HCT116 (cell line): ENCODE measurements around the gene TMC3.

Experiments used
- EZH2 ChIP-seq: fragments of 200-600 bp; sonication (generic); IDR thresholded peaks from 2 replicates; pipeline ENCODE4 v1.6.1; 2017; ENCODE audit warnings: antibody characterized with exemption, mixed run types
- TF ChIP-seq, protein P1 (sequence below): IDR thresholded peaks from 2 replicates; pipeline ENCODE4 v1.6.1; 2012
- TF ChIP-seq, protein P2 (sequence below), 3 experiments: fragments of 200-600 bp in 1 of 3; sonication (generic) in 1 of 3; IDR thresholded peaks in 2 of 3; conservative IDR thresholded peaks in 1 of 3; 2 replicates each; pipeline ENCODE4 v1.5.1; 2012 to 2017; ENCODE audit warnings: low read depth in 2 of 3, low read length in 2 of 3, antibody characterized with exemption in 1 of 3, borderline replicate concordance in 1 of 3, control low read depth in 1 of 3, mild to moderate bottlenecking in 1 of 3, mixed read lengths in 1 of 3, mixed run types in 1 of 3, moderate library complexity in 1 of 3; ENCODE audit not compliant: insufficient read depth in 1 of 3
- TF ChIP-seq, protein P3 (sequence below): IDR thresholded peaks from 2 replicates; pipeline ENCODE4 v1.6.1; 2011; ENCODE audit warnings: mild to moderate bottlenecking, low read length, moderate library complexity; ENCODE audit not compliant: insufficient replicate concordance; ENCODE audit errors: extremely low read depth
- TF ChIP-seq, protein P4 (sequence below): IDR thresholded peaks from 2 replicates; pipeline ENCODE4 v1.6.1; 2012

DNA sequence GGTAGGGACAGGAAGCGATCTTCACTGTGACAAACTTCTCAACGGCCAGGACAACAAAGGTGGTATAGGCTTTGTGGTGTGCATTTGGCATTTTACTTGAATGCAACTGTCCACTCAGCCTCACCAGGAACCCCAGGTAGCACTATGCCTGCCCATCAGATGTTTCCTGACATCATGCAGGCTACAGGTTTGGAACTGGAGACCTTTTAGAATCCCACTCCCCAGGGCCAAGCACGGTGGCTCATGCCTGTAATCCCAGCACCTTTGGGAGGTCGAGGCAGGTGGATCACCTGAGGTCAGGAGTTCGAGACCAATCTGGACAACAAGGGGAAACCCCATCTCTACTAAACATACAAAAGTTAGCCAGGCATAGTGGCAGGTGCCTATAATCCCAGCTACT lies 59.6 kb downstream of the TMC3 start:
- TF ChIP-seq, protein P1, sequence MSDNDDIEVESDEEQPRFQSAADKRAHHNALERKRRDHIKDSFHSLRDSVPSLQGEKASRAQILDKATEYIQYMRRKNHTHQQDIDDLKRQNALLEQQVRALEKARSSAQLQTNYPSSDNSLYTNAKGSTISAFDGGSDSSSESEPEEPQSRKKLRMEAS, result no peak
- TF ChIP-seq EZH2, result no peak
- TF ChIP-seq, protein P2, sequence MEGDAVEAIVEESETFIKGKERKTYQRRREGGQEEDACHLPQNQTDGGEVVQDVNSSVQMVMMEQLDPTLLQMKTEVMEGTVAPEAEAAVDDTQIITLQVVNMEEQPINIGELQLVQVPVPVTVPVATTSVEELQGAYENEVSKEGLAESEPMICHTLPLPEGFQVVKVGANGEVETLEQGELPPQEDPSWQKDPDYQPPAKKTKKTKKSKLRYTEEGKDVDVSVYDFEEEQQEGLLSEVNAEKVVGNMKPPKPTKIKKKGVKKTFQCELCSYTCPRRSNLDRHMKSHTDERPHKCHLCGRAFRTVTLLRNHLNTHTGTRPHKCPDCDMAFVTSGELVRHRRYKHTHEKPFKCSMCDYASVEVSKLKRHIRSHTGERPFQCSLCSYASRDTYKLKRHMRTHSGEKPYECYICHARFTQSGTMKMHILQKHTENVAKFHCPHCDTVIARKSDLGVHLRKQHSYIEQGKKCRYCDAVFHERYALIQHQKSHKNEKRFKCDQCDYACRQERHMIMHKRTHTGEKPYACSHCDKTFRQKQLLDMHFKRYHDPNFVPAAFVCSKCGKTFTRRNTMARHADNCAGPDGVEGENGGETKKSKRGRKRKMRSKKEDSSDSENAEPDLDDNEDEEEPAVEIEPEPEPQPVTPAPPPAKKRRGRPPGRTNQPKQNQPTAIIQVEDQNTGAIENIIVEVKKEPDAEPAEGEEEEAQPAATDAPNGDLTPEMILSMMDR (IDR thresholded peaks at IDR 0.05 in 2 of 3, conservative IDR thresholded peaks at IDR 0.05 in 1 of 3; ENCODE audit: borderline replicate concordance in 1 of 3, insufficient read depth in 1 of 3, low read depth in 2 of 3, low read length in 2 of 3), result no peak
- TF ChIP-seq, protein P3, sequence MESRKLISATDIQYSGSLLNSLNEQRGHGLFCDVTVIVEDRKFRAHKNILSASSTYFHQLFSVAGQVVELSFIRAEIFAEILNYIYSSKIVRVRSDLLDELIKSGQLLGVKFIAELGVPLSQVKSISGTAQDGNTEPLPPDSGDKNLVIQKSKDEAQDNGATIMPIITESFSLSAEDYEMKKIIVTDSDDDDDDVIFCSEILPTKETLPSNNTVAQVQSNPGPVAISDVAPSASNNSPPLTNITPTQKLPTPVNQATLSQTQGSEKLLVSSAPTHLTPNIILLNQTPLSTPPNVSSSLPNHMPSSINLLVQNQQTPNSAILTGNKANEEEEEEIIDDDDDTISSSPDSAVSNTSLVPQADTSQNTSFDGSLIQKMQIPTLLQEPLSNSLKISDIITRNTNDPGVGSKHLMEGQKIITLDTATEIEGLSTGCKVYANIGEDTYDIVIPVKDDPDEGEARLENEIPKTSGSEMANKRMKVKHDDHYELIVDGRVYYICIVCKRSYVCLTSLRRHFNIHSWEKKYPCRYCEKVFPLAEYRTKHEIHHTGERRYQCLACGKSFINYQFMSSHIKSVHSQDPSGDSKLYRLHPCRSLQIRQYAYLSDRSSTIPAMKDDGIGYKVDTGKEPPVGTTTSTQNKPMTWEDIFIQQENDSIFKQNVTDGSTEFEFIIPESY, result no peak
- TF ChIP-seq, protein P4, sequence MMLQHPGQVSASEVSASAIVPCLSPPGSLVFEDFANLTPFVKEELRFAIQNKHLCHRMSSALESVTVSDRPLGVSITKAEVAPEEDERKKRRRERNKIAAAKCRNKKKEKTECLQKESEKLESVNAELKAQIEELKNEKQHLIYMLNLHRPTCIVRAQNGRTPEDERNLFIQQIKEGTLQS, result no peak
